Neuronal stem cell (in vitro differentiated cells): ENCODE data around the gene CASKIN2.

ENCODE experiments used
- DNase-seq: peaks from one replicate; pipeline ENCODE4 v3.0.0-alpha.2; 2013; ENCODE audit warnings: low spot score
- H2AFZ ChIP-seq: one replicate; pipeline ENCODE4 v1.6.1; 2013; ENCODE audit warnings: mild to moderate bottlenecking, low read length, inconsistent platforms
- H2AK5ac ChIP-seq: 2 replicates; pipeline ENCODE4 v1.6.1; 2013; ENCODE audit warnings: low read depth, mild to moderate bottlenecking, inconsistent platforms, low read length, moderate library complexity, mixed read lengths
- H2BK120ac ChIP-seq: 2 replicates; pipeline ENCODE4 v1.6.1; 2013; ENCODE audit warnings: low read depth, mild to moderate bottlenecking, inconsistent platforms, low read length, moderate library complexity, mixed read lengths
- H2BK12ac ChIP-seq: one replicate; pipeline ENCODE4 v1.6.1; 2013; ENCODE audit warnings: low read length, inconsistent platforms
- H2BK15ac ChIP-seq: 2 replicates; pipeline ENCODE4 v1.6.1; 2013; ENCODE audit warnings: mild to moderate bottlenecking, low read length, inconsistent platforms, mixed read lengths
- H2BK5ac ChIP-seq: one replicate; pipeline ENCODE4 v1.6.1; 2013; ENCODE audit warnings: inconsistent platforms, mild to moderate bottlenecking, low read length, moderate library complexity
- H3K14ac ChIP-seq: one replicate; pipeline ENCODE4 v1.6.1; 2013; ENCODE audit warnings: low read length, inconsistent platforms
- H3K18ac ChIP-seq: 2 replicates; pipeline ENCODE4 v1.6.1; 2013; ENCODE audit warnings: low read length, inconsistent platforms
- H3K23ac ChIP-seq: 2 replicates; pipeline ENCODE4 v1.6.1; 2013; ENCODE audit warnings: low read depth, mild to moderate bottlenecking, mixed read lengths, low read length, inconsistent platforms; ENCODE audit not compliant: poor library complexity
- H3K27ac ChIP-seq: replicated peaks from 3 replicates; pipeline ENCODE4 v1.5.1; 2013; ENCODE audit warnings: low read length, inconsistent platforms
- H3K27me3 ChIP-seq, 3 experiments: 2 replicates each; pipeline ENCODE4 v1.6.1; 2013; ENCODE audit warnings: low read length in 3 of 3, mild to moderate bottlenecking in 2 of 3, inconsistent platforms in 1 of 3, low read depth in 1 of 3, mixed read lengths in 1 of 3, moderate library complexity in 1 of 3; ENCODE audit not compliant: control insufficient read depth in 3 of 3, insufficient read depth in 3 of 3
- H3K36me3 ChIP-seq, 2 donors: replicated peaks in 1 of 2; 2 replicates each; pipeline ENCODE4 v1.6.1; 2013; ENCODE audit warnings: low read length in 2 of 2; ENCODE audit not compliant: control insufficient read depth in 2 of 2, insufficient read depth in 2 of 2
- H3K4ac ChIP-seq: 2 replicates; pipeline ENCODE4 v1.6.1; 2013; ENCODE audit warnings: inconsistent platforms, mild to moderate bottlenecking, low read length, moderate library complexity
- H3K4me1 ChIP-seq, 2 donors: 1 replicate in 1 of 2; 2 replicates in 1 of 2; pipeline ENCODE4 v1.6.1; 2013; ENCODE audit warnings: low read length in 2 of 2, low read depth in 1 of 2; ENCODE audit not compliant: control insufficient read depth in 2 of 2, insufficient read depth in 1 of 2
- H3K4me2 ChIP-seq: one replicate; pipeline ENCODE4 v1.6.1; 2013; ENCODE audit warnings: mild to moderate bottlenecking, low read length, inconsistent platforms; ENCODE audit not compliant: insufficient read depth, poor library complexity, severe bottlenecking
- H3K4me3 ChIP-seq, 2 donors: 2 replicates each; pipeline ENCODE4 v1.5.1; 2013; ENCODE audit warnings: low read length in 2 of 2, mild to moderate bottlenecking in 2 of 2, inconsistent platforms in 1 of 2, moderate library complexity in 1 of 2
- H3K79me1 ChIP-seq: one replicate; pipeline ENCODE4 v1.6.1; 2013; ENCODE audit warnings: low read depth, mild to moderate bottlenecking, inconsistent platforms, low read length, moderate library complexity
- H3K9ac ChIP-seq: one replicate; pipeline ENCODE4 v1.6.1; 2013; ENCODE audit warnings: mild to moderate bottlenecking, low read depth, low read length, inconsistent platforms; ENCODE audit not compliant: poor library complexity
- H3K9me3 ChIP-seq, 2 donors: replicated peaks in 1 of 2; 2 replicates each; pipeline versions ENCODE3 to v1.6.1; 2013; ENCODE audit warnings: low read length in 2 of 2, mild to moderate bottlenecking in 2 of 2, inconsistent platforms in 1 of 2, low read depth in 1 of 2, mixed read lengths in 1 of 2, moderate library complexity in 1 of 2; ENCODE audit not compliant: control insufficient read depth in 2 of 2, insufficient read depth in 1 of 2
- H4K8ac ChIP-seq: one replicate; pipeline ENCODE4 v1.6.1; 2013; ENCODE audit warnings: low read depth, mild to moderate bottlenecking, inconsistent platforms, low read length, moderate library complexity
- H4K91ac ChIP-seq: one replicate; pipeline ENCODE4 v1.6.1; 2013; ENCODE audit warnings: low read length, low read depth, mild to moderate bottlenecking, inconsistent platforms; ENCODE audit not compliant: poor library complexity
- WGBS, 2 donors: extraction: QIAGEN DNeasy Blood & Tissue Kit; methylation state at CpG; one replicate each; pipeline ENCODE4 v1.1.7; 2013; ENCODE audit warnings: missing lambda C conversion rate in 2 of 2, mixed read lengths in 1 of 2; ENCODE audit not compliant: insufficient read length in 2 of 2, insufficient replicate concordance in 1 of 2; ENCODE audit errors: extremely low coverage in 2 of 2; 5-methylcytosine and 5-hydroxymethylcytosine counted together

The CASKIN2 gene

DNA sequence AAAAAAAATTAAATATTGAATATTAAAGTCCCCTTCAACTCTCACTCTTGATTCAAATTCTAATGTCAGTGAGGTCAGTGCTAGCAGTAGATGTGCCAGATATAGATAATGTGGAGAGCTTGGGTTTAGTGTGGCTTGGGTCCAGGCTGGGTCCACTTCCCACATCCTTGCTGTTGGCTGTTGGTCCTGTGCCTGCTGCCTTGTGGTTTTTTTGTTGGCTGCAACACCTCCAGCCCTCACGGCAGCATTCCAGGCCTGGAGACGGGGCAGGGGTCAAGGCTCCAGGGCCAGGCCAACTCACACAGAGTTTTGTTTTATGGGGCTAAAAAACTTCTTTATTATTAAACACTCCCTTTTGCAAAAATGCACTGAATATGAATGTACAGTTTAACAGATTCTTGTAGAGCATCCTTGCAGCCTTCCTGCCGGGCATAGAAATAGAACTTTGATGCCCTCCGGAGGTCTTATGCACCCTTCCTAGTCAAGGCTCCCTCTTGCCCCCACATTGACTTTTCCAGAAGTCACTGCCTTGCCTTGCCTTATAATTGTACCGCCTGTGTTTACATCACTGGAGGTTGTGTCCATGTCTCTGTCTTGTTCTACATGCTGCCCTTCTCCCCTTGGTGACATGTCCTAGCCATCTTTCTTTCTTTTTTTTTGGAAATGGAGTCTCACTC, 46.7 kb upstream of the CASKIN2 start:
- Histone ChIP-seq H3K27me3 (peaks cover 0 to 24% (median 0%) of the 10 kb centered on the region in 3 experiments), H2BK12ac (no peak overlapping the region), H3K4me2 (no peak overlapping the region), H3K4me1 (peaks cover 2 to 6% of the 10 kb centered on the region in 2 donors), H2AK5ac (no peak overlapping the region), H3K27ac (no peak overlapping the region), H4K91ac (no peak overlapping the region), H3K36me3 (peaks cover 0 to 5% of the 10 kb centered on the region in 2 donors), H4K8ac (no peak overlapping the region), H3K4ac (no peak overlapping the region), H2BK120ac (no peak overlapping the region), H3K79me1 (peaks cover 8% of the 10 kb centered on the region), H3K14ac (peak overlapping the region; percentile 17), H3K9ac (no peak overlapping the region), H2BK5ac (no peak overlapping the region), H3K9me3 (no peaks in the 10 kb centered on the region), H2AFZ (no peak overlapping the region), H3K23ac (no peak overlapping the region), H3K18ac (no peak overlapping the region), H2BK15ac (no peak overlapping the region), H3K4me3 (no peak overlapping the region)
- no peak for DNase-seq
- no CpG with 5 or more reads among the region's 5 CpGs for WGBS, 2 donors

DNA sequence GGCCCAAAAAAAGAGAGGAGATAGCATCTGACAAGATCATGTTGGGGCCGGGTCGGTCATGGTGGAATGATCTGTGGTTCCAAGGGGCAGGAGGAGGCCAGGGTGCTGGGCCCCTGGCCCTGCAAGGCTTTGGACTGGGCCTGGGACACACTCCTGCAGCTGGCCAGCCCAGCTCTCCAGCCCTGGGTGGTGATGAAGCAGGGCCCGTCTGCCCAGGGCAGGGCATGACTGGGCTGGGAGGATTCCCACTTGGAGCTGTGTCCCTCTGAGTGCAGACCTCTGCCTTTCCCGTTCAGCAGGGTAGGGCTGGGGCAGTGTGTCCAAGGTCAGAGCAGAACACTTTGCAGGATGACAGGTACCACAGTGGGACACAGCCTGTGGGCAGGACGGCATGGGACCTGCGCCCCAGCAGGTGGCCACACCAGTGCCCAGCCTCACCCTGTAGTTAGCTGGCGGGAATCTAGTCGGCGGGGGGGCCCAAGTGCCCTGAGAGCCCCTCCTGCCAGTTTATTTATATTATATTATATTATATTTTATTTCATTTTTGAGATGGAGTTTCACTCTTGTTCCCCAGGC, 44.7 kb upstream of the CASKIN2 start:
- H3K79me1 ChIP-seq = peaks cover 5% of the 10 kb centered on the region
- H3K27me3 ChIP-seq = peaks cover 0 to 18% (median 0%) of the 10 kb centered on the region in 3 experiments
- H4K91ac ChIP-seq = no peak overlapping the region
- H2BK15ac ChIP-seq = no peak overlapping the region
- H3K4me1 ChIP-seq = peaks cover 2 to 7% of the 10 kb centered on the region in 2 donors
- DNase-seq = no peak
- peaks cover 0 to 5% of the 10 kb centered on the region in 2 donors for H3K36me3 ChIP-seq
- H3K14ac ChIP-seq = no peak overlapping the region
- peak overlapping the region; percentile 17 for H4K8ac ChIP-seq
- no peak overlapping the region for H2BK5ac ChIP-seq
- H3K27ac ChIP-seq = no peak overlapping the region
- H3K9me3 ChIP-seq = no peaks in the 10 kb centered on the region
- no peak overlapping the region for H3K4ac ChIP-seq
- H2BK12ac ChIP-seq = no peak overlapping the region
- H2AK5ac ChIP-seq = no peak overlapping the region
- no peak overlapping the region for H3K9ac ChIP-seq
- no peak overlapping the region for H2BK120ac ChIP-seq
- H3K23ac ChIP-seq = peak overlapping the region; percentile 73
- no CpG with 5 or more reads among the region's 9 CpGs for WGBS, 2 donors
- peak overlapping the region; percentile 64 for H3K18ac ChIP-seq
- H3K4me3 ChIP-seq = no peak overlapping the region
- H3K4me2 ChIP-seq = no peak overlapping the region
- no peak overlapping the region for H2AFZ ChIP-seq

DNA sequence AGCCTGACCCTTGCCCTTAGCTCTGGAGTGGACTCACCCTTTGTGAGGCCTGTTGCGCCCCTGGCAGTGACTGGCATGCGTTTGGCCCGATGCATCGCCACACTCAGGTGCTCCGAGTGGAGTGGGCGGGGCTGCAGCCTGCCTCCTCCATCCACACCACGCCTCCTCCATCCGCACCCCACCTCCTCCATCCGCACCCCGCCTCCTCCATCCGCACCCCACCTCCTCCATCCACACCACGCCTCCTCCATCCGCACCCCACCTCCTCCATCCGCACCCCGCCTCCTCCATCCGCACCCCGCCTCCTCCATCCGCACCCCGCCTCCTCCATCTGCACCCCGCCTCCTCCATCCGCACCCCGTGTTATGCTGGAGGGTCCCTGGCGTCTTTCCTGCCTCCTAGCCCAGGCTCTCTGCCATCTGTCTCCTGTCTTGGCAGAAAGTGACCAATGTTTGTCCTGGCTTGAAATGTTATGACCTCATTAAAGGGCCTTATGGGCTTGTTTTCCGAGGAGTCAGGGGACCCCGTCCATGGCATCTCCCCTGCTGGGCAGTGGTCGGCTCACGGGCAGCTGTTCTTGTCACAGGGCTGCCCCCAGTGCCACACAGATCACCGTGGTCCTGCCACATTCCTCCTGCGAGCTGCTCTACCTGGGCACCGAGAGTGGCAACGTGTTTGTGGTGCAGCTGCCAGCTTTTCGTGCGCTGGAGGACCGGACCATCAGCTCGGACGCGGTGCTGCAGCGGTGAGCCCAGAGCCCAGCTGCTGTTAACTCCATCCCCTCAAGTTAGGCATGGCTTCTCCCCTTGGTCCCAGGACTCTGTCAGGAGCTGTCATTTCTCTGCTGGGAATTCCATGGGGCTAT, 43.6 kb upstream of the CASKIN2 start:
- H2BK15ac ChIP-seq = no peak overlapping the region
- H2BK120ac ChIP-seq = no peak overlapping the region
- H3K23ac ChIP-seq = peak overlapping the region; percentile 89
- no peak overlapping the region for H2AFZ ChIP-seq
- no peak overlapping the region for H3K4me2 ChIP-seq
- H3K9ac ChIP-seq = no peak overlapping the region
- H3K79me1 ChIP-seq = peaks cover 5% of the 10 kb centered on the region
- H3K27ac ChIP-seq = no peak overlapping the region
- peaks cover 2 to 7% of the 10 kb centered on the region in 2 donors for H3K4me1 ChIP-seq
- no CpG with 5 or more reads among the region's 38 CpGs for WGBS, 2 donors
- no peak overlapping the region for H4K91ac ChIP-seq
- H3K18ac ChIP-seq = peak overlapping the region; percentile 71
- peak overlapping the region; percentile 75 for H2BK5ac ChIP-seq
- H2BK12ac ChIP-seq = no peak overlapping the region
- peaks cover 0 to 4% of the 10 kb centered on the region in 2 donors for H3K36me3 ChIP-seq
- no peak for DNase-seq
- H3K14ac ChIP-seq = no peak overlapping the region
- H4K8ac ChIP-seq = no peak overlapping the region
- peak overlapping the region in 1 of 2 donors; percentile 42 for H3K4me3 ChIP-seq
- H3K4ac ChIP-seq = no peak overlapping the region
- H2AK5ac ChIP-seq = no peak overlapping the region
- no peaks in the 10 kb centered on the region for H3K9me3 ChIP-seq
- peaks cover 0 to 7% (median 0%) of the 10 kb centered on the region in 3 experiments for H3K27me3 ChIP-seq
